Fibroblast of skin of left quadriceps (primary cell): ENCODE data around the gene MARCO.
"Not testable (repeated sequence)": the region's sequence is repeated elsewhere in the genome, so short reads cannot be mapped to it uniquely, and the experiment has no call there.

Source experiments
- DNase-seq, 2 experiments: peaks; one replicate each; pipeline ENCODE4 v3.0.0-alpha.2; 2013; ENCODE audit warnings: low read depth in 2 of 2

MARCO gene

DNA sequence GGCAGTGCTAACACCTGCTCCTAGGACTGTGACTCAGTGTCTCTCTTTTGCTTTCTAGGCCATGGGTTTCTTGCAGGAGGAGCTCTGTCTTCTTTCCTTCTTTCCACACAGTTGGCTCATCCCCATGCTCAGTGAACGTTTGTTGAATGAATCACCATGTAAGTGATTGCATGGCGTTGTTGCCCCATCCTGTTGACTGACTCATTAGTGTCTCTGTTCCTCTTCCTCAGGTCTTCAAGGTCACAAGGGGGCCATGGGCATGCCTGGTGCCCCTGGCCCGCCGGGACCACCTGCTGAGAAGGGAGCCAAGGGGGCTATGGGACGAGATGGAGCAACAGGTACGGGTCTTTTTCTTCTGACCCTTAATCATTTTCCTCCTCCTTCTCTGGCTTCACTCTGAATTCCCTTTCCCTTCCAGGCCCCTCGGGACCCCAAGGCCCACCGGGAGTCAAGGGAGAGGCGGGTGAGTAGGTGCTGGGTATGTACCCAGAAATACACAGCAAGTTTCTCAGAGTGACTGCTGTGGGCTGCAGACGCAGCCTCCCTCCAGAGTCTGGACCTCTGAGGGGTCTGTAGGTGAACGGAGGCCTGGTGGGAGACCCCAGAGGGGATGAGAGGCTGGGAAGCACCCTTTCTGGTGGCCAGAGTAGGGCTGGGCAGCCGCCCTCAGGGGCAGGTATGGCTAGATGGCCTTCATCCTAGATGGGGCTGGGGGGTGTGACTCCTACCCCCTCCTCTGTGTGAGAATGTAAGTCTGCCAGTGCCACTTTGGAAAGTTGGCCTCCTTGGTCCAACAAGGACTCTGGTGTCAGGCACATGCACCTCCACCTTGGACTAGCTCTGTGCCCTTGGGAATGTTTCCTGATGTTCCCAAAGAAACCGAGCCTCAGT is 32.4 kb downstream of the MARCO start:
- peak; percentile 6 to 8 for DNase-seq

- no peak for DNase-seq
Observed at GRCh38 chr2:118975133-118975532, 33.1 kb downstream of the MARCO start.

- DNase-seq = no peak
Observed at GRCh38 chr2:118978064-118978463, 36.1 kb downstream of the MARCO start.

- no peak for DNase-seq
Observed at GRCh38 chr2:118979152-118979861, 37.3 kb downstream of the MARCO start.

GRCh38 chr2:118980022-118980421 is 38.0 kb downstream of the MARCO start:
- DNase-seq = no peak

GRCh38 chr2:118980573-118980972 is 38.6 kb downstream of the MARCO start:
- DNase-seq = no peak

GRCh38 chr2:118981632-118982031 is 39.6 kb downstream of the MARCO start:
- no peak for DNase-seq

DNA sequence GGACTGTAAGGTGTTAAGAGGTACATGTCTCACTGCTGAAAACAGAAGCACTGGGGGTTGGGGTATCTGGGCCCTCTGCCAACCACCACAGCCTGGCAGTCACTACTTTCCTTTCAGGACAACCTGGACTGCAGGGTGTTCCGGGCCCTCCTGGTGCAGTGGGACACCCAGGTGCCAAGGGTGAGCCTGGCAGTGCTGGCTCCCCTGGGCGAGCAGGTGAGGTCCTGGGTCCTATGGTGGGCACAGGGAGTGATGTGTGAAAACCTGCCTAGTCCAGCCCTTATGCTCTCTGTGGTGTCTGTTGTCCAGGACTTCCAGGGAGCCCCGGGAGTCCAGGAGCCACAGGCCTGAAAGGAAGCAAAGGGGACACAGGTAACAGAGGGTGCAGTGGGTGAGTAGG is 40.0 kb downstream of the MARCO start:
- DNase-seq = no peak

DNA sequence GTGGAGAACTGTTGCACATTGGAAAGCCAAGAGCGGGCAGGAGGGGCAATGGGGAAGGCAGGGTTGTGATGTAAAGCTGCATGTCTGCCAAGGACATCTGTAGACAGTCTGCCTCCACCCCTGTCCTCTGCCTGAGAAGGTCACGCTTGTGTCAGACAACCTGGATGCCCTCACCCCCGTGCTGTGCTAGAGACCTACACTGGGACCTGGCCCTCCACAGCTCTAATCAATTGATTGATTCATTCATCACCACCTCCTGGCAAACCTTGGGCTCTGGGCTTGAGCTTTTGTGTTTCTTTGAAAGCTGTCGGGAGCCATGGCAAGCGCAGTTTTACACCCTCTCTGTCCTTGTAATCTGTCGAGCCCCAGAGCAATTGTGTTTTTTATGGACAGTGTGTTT is 41.1 kb downstream of the MARCO start:
- no peak for DNase-seq

DNA sequence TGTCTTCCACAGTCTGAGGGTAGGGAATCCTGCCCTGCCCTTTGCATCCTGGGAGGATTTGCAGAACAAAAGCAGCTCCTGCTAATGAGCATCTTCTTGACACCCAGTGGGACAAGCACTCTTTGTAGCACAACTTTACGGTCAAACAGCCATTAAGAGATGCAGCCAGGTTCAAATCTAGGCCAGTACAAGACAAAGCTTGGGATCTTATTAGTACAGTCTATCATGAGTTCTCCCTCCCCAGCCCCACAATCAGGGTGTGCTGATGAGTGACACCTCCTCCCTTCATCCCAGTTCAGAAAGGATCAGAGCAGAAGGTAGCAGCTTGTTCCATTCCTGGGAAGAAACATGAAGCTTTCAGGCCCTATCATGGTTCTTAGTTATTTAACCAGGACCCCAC is 41.9 kb downstream of the MARCO start:
- DNase-seq = no peak

DNA sequence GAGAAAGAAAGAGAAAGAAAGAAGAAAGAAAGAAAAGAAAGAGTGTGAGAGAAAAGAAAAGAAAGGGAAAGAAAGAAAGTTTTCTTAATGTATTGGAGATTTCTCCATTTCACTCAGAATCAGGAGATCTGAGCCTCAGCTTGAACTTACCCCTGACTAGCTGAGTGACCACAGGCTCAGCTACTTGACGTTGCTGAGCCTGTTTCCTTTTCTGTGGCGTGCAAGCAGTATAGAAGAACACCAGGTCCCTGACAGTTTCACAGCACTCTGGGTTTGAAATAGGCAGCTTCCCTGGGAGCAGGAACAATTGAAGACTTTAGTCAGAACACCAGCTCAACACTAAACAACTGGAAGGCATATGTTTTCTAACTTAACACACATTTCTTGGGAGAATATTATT is 44.7 kb downstream of the MARCO start:
- no peak for DNase-seq

DNA sequence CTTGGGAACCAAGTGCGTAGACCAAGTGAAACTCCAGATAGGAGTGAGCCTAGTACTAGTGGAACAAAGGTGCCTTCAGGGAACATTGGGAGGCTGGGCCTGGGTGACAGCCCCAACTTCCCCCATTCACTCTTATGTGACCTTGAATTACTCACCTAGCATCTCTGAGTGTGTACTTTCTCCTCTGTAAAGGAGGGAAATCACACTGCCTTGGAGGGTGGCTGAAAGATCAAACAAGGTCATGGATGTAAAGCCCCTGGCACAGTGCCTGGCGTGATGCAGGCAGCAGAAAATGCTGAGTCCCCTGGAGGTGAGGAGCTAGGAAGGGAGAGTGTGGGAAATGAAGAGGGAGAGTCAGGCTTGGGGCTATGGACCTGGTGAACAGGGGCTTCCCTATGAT is 45.9 kb downstream of the MARCO start:
- no peak for DNase-seq

DNA sequence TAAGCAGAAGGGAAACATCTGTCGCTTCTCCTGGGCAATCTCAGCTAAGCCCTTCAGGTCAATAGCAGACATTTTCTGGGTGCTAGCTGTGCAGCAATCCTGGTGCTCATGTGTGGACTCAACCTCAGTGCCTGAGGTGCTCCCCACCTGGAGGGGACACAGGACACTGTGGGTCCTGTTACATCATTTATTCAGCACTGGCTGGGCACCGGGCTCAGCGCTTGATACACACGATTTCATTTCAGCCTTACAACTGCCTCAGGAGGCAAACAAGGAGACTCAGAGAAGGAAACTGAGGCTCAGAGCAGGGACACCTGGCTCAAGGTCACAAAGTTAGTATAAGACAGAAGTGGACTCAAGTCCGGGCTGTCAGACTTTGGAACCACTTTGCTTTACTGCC is 46.7 kb downstream of the MARCO start:
- no peak for DNase-seq

- DNase-seq = no peak
Observed at GRCh38 chr2:118989481-118989880, 47.5 kb downstream of the MARCO start.

- DNase-seq = no peak
Observed at GRCh38 chr2:118990757-118991545, 49.0 kb downstream of the MARCO start.

- no peak for DNase-seq
Observed at GRCh38 chr2:118991554-118991953, 49.6 kb downstream of the MARCO start.

DNA sequence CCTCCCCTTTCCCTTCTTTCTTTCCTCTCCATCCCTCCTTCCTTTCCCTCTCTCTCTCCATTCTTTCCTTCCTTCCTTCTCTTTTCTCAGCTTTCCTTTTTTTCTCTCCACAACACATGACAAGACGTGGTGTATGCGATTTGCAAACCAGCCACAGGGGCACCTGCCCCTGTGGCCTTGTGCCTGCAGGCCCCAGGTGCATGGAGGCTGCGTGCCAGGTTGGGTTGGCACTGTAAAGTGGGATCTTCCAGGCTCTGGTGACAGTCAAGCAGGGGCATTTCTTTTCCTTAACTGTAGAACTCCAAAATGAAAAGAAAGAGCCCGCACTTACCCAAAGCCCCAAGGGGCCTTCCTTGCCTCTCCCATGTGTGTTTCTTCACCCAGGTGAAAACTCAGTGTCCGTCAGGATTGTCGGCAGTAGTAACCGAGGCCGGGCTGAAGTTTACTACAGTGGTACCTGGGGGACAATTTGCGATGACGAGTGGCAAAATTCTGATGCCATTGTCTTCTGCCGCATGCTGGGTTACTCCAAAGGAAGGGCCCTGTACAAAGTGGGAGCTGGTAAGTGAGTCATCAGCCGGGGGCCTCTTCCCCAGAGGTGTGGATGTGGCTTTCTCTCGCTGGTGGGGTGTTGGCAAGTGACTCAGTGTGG is 50.9 kb downstream of the MARCO start:
- DNase-seq = no peak

GRCh38 chr2:118993392-118993752 is 51.4 kb downstream of the MARCO start:
- DNase-seq = no peak

DNA sequence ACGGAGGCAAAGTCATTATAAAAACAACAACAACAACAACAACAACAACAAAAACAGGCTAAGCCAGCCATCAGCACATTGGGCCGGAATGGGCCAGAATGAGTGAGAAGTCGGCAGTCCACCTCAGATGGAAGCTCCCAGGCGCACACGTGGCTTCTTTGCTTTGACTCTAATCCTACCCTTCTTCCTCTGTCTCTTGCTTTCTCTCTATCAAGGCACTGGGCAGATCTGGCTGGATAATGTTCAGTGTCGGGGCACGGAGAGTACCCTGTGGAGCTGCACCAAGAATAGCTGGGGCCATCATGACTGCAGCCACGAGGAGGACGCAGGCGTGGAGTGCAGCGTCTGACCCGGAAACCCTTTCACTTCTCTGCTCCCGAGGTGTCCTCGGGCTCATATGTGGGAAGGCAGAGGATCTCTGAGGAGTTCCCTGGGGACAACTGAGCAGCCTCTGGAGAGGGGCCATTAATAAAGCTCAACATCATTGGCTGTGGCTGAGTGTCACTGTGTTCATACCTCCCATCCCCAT is 52.2 kb downstream of the MARCO start:
- DNase-seq = no peak

- DNase-seq = no peak
Observed at GRCh38 chr2:118994778-118995177, 52.8 kb downstream of the MARCO start.

DNA sequence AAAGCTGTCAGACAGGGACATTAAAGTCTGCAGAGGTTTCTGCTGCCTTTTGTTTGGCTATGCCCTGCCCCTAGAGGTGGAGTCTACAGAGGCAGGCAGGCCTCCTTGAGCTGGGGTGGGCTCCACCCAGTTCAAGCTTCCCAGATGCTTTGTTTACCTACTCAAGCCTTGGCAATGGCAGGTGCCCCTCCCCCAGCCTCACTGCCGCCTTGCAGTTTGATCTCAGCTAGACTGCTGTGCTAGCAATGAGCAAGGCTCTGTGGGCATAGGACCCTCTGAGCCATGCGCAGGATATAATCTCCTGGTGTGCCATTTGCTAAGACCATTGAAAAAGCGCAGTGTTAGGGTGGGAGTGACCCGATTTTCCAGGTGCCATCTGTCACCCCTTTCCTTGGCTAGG is 61.9 kb downstream of the MARCO start:
- not testable (repeated sequence) for DNase-seq

GRCh38 chr2:119004602-119005001 is 62.6 kb downstream of the MARCO start:
- DNase-seq = no peak
